ENCODE data around the gene MEIKIN.

The MEIKIN gene

GRCh38 chr5:131945551-131946168 is at the start of gene MEIKIN:
Gene MEIKIN (minus strand): TSS chr5:131945663. CDS start chr5:131945505, 158 bp downstream.
- DNase-seq (ENCODE audit: low read depth): no peak

GRCh38 chr5:131994533-131995226 is 49.2 kb upstream of the MEIKIN start:
- DNase-seq (ENCODE audit: low read depth): peak; percentile 29

- DNase-seq (ENCODE audit: low read depth): no peak
Measured at GRCh38 chr5:131994090-131994489, 48.6 kb upstream of the MEIKIN start.

GRCh38 chr5:131993676-131994075 is 48.2 kb upstream of the MEIKIN start:
- DNase-seq (ENCODE audit: low read depth): no peak

- DNase-seq (ENCODE audit: low read depth): no peak
Measured at GRCh38 chr5:131992370-131992769, 46.9 kb upstream of the MEIKIN start.

GRCh38 chr5:131991593-131992324 is 46.3 kb upstream of the MEIKIN start:
- DNase-seq (ENCODE audit: low read depth): no peak

GRCh38 chr5:131990716-131991115 is 45.3 kb upstream of the MEIKIN start:
- no peak for DNase-seq (ENCODE audit: low read depth)

GRCh38 chr5:131988601-131989000 is 43.1 kb upstream of the MEIKIN start:
- DNase-seq (ENCODE audit: low read depth): no peak

GRCh38 chr5:131987251-131987650 is 41.8 kb upstream of the MEIKIN start:
- no peak for DNase-seq (ENCODE audit: low read depth)

- no peak for DNase-seq (ENCODE audit: low read depth)
Measured at GRCh38 chr5:131986161-131986912, 40.9 kb upstream of the MEIKIN start.

GRCh38 chr5:131984956-131985665 is 39.6 kb upstream of the MEIKIN start:
- no peak for DNase-seq (ENCODE audit: low read depth)

- DNase-seq (ENCODE audit: low read depth): no peak
Measured at GRCh38 chr5:131983244-131983771, 37.8 kb upstream of the MEIKIN start.

GRCh38 chr5:131981516-131981915 is 36.1 kb upstream of the MEIKIN start:
- DNase-seq (ENCODE audit: low read depth): no peak

- no peak for DNase-seq (ENCODE audit: low read depth)
Measured at GRCh38 chr5:131980696-131981095, 35.2 kb upstream of the MEIKIN start.

- DNase-seq (ENCODE audit: low read depth): no peak
Measured at GRCh38 chr5:131979816-131980215, 34.4 kb upstream of the MEIKIN start.

GRCh38 chr5:131977212-131977604 is 31.7 kb upstream of the MEIKIN start:
- DNase-seq (ENCODE audit: low read depth): no peak

GRCh38 chr5:131976414-131977211 is 31.1 kb upstream of the MEIKIN start:
- no peak for DNase-seq (ENCODE audit: low read depth)

GRCh38 chr5:131974956-131975726 is 29.7 kb upstream of the MEIKIN start:
- no peak for DNase-seq (ENCODE audit: low read depth)

- DNase-seq (ENCODE audit: low read depth): no peak
Measured at GRCh38 chr5:131974622-131974955, 29.1 kb upstream of the MEIKIN start.

GRCh38 chr5:131974016-131974415 is 28.6 kb upstream of the MEIKIN start:
- no peak for DNase-seq (ENCODE audit: low read depth)
